Astrocyte (in vitro differentiated cells and primary cell): ENCODE measurements around the gene ACOT11.

ENCODE experiments used
- EZH2 ChIP-seq: IDR thresholded peaks from 2 replicates; pipeline ENCODE4 v1.6.1; 2012; ENCODE audit warnings: mild to moderate bottlenecking, low read length, inconsistent platforms; ENCODE audit not compliant: insufficient read depth
- TF ChIP-seq, protein P1 (sequence below): IDR thresholded peaks from 2 replicates; pipeline ENCODE4 v1.5.1; 2011; ENCODE audit warnings: low read depth, mild to moderate bottlenecking, inconsistent platforms, low read length, moderate library complexity; ENCODE audit not compliant: insufficient read depth

DNA sequence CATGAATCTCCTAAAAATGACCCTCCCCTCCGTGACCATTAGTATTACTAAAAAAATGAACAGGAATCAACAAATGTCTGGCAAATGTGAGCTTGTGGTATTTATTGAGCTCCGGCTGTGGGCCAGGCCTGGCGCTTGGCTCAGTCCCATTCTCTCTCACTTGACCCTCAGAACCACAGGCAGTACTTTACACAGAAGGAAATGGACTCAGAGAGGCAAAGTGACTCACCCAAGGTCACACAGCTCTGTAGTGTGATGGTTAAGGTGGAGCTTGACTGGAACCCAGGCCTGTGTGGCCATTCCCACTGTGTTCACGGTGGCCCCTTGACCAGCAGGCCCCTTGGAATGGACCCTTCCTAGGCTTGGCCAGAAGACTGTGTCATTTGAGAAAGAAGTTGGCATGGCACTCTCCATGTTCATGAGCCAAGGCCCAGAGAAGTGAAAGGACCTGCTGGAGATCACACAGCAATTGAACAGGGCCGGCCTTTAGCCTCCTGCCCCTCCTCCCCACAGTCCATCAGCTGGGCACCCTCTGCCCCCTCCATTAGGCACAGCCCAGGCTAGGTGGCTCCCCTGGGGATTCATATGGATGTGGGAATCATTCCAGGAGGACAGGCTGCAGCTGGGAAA lies 43.2 kb downstream of the ACOT11 start:
- TF ChIP-seq, protein P1, sequence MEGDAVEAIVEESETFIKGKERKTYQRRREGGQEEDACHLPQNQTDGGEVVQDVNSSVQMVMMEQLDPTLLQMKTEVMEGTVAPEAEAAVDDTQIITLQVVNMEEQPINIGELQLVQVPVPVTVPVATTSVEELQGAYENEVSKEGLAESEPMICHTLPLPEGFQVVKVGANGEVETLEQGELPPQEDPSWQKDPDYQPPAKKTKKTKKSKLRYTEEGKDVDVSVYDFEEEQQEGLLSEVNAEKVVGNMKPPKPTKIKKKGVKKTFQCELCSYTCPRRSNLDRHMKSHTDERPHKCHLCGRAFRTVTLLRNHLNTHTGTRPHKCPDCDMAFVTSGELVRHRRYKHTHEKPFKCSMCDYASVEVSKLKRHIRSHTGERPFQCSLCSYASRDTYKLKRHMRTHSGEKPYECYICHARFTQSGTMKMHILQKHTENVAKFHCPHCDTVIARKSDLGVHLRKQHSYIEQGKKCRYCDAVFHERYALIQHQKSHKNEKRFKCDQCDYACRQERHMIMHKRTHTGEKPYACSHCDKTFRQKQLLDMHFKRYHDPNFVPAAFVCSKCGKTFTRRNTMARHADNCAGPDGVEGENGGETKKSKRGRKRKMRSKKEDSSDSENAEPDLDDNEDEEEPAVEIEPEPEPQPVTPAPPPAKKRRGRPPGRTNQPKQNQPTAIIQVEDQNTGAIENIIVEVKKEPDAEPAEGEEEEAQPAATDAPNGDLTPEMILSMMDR = no peak
- no peak for TF ChIP-seq EZH2
